Mammary epithelial cell (primary cell): Measurements from ENCODE around the gene GTPBP6.

Experiments
- CTCF ChIP-seq, 2 donors: IDR thresholded peaks in 1 of 2; conservative IDR thresholded peaks in 1 of 2; 2 replicates each; pipeline ENCODE4 v1.5.1; 2011 to 2012; ENCODE audit warnings: inconsistent platforms in 2 of 2, low read length in 2 of 2, mild to moderate bottlenecking in 2 of 2, control low read depth in 1 of 2, low read depth in 1 of 2; ENCODE audit not compliant: insufficient read depth in 1 of 2; ENCODE audit errors: extremely low read depth in 1 of 2
- EZH2 ChIP-seq: IDR thresholded peaks from 2 replicates; pipeline ENCODE4 v1.6.1; 2012; ENCODE audit warnings: low read length, inconsistent platforms, borderline replicate concordance

- TF ChIP-seq CTCF (conservative IDR thresholded peaks at IDR 0.05 in 1 of 2, IDR thresholded peaks at IDR 0.05 in 1 of 2; ENCODE audit: extremely low read depth in 1 of 2, insufficient read depth in 1 of 2, low read depth in 1 of 2, low read length in 2 of 2) (no peak), EZH2 (no peak)
Observed at GRCh38 chrX:261167-261918, 57.3 kb downstream of the GTPBP6 start.
